Measurements from ENCODE around the gene PRR36. TPM values are rescaled to one million over a fixed set of nuclear protein-coding genes. Genes with fewer than 3 reads are reported as not detected.

The PRR36 gene
- total RNA-seq, 2 experiments from 2014 or later, result 0.20 TPM; not detected in 1

DNA sequence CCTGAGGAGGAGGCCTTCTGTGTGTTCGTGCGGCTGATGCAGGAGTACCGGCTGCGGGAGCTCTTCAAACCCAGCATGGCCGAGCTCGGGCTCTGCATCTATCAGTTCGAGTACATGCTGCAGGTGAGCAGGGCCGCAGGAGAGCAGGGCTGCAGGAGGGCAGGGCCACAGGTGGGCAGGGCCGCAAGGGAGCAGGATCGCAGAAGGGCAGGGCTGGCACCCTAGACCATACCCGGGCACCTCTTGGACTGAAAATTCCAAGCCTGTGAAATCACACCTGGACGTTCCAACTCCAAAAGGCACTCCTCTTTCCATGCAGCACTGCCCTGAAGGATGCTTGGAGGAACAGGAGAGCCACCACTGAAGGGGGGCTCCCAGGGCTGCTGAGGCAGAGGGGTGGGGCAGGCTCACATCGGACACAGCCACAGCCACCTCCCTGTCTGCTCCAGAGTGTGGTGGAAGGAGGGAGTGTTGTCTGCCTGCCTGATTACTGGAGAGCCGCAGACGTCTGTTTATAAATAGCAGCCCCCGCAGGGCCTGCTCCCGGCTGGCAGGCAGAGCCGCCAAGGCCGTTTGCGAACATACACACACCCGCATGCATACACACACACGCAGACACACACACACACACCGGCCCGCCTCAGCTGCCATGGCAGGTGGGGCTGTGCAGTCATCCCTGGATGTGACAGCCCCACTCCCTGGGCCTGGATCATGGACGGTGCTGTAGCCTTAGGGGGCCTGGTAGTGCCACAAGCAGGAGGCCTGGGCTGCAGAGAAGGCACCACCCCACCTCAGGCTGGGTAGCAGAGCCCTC lies 24.0 kb downstream of the PRR36 start:
- Mint-ChIP-seq H3K27me3 (peaks cover 1% of the 10 kb centered on the region), H3K9me3 (no peaks in the 10 kb centered on the region), H3K36me3 (ENCODE audit: low read depth) (no peaks in the 10 kb centered on the region), H3K4me3 (no peak overlapping the region), H3K4me1 (ENCODE audit: low read depth) (peaks cover 5% of the 10 kb centered on the region), H3K27ac (no peak overlapping the region)
- TF ChIP-seq, protein P1, sequence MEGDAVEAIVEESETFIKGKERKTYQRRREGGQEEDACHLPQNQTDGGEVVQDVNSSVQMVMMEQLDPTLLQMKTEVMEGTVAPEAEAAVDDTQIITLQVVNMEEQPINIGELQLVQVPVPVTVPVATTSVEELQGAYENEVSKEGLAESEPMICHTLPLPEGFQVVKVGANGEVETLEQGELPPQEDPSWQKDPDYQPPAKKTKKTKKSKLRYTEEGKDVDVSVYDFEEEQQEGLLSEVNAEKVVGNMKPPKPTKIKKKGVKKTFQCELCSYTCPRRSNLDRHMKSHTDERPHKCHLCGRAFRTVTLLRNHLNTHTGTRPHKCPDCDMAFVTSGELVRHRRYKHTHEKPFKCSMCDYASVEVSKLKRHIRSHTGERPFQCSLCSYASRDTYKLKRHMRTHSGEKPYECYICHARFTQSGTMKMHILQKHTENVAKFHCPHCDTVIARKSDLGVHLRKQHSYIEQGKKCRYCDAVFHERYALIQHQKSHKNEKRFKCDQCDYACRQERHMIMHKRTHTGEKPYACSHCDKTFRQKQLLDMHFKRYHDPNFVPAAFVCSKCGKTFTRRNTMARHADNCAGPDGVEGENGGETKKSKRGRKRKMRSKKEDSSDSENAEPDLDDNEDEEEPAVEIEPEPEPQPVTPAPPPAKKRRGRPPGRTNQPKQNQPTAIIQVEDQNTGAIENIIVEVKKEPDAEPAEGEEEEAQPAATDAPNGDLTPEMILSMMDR (IDR thresholded peaks at IDR 0.05), result no peak
- ChIA-PET CTCF (no interaction called here), POLR2A (interaction anchor here (0.9 kb wide), 1 partner anchor 11 kb away, joined by 3 read pairs; no protein-coding TSS in a partner anchor)
- intact Hi-C loops (cut with micrococcal nuclease), result loop anchor here (10.0 kb wide), 1 partner anchor 75 kb away; the partner anchor contains the start of genes CTXN1 and SNAPC2
- ATAC-seq, result no peak
- no peak for DNase-seq

DNA sequence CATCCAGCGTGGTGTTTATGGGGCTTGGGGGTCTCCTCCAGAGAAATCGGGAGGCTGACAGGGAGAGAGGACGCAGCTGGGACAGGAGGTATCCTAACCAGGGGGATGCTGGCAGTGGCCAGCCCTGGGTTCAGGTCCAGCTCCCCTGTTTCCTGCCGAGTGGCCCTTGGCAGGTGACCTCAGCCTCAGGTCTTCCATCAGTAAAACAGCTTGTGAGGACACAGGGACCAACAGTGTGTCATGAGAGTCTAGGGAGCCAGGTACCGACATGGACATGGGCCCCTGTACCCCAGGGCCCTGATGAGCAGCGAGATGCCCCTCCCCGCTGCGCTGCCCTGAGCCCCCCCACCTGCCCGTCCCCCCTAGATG lies 24.6 kb downstream of the PRR36 start:
- ChIA-PET CTCF (no interaction called here), POLR2A (interaction anchor here (0.9 kb wide), 1 partner anchor 10 kb away, joined by 3 read pairs; no protein-coding TSS in a partner anchor)
- Mint-ChIP-seq H3K4me1 (ENCODE audit: low read depth) (peaks cover 5% of the 10 kb centered on the region), H3K4me3 (no peak overlapping the region), H3K27ac (no peak overlapping the region), H3K27me3 (no peaks in the 10 kb centered on the region), H3K9me3 (no peaks in the 10 kb centered on the region), H3K36me3 (ENCODE audit: low read depth) (no peaks in the 10 kb centered on the region)
- TF ChIP-seq, protein P1 (IDR thresholded peaks at IDR 0.05), result no peak
- intact Hi-C loops (cut with micrococcal nuclease), result no loop called here
- ATAC-seq, result no peak
- DNase-seq, result no peak

DNA sequence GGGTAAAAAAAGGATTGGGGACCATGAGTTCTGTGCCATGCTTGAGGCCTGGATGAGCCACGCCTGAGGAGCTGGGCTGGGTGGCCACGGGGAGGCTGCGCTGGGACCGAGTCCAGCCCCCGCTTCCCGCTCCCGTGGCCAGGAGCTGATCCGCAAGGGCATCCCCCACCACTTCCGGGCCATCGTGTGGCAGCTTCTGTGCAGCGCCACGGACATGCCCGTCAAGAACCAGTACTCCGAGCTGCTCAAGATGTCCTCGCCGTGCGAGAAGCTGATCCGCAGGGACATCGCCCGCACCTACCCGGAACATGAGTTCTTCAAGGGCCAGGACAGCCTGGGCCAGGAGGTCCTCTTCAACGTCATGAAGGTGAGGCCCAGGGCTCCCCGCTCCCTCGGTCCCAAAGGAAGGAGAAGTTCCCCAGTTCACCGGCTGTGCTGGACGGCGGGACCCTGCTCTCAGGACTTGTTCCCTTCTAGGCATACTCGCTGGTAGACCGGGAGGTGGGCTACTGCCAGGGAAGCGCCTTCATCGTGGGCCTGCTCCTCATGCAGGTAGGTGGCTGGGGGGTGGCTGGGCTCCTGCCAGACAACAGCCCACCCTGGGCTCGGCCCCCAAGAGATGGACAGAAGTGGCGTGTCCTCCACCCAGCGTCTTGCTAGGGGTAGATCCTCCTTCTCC lies 25.3 kb downstream of the PRR36 start:
- Mint-ChIP-seq H3K36me3 (ENCODE audit: low read depth) (no peaks in the 10 kb centered on the region), H3K9me3 (no peaks in the 10 kb centered on the region), H3K4me3 (no peak overlapping the region), H3K4me1 (ENCODE audit: low read depth) (peaks cover 5% of the 10 kb centered on the region), H3K27ac (no peak overlapping the region), H3K27me3 (no peaks in the 10 kb centered on the region)
- POLR2A ChIA-PET, result no interaction called here
- no peak for DNase-seq
- TF ChIP-seq, protein P1 (IDR thresholded peaks at IDR 0.05), result no peak
- no peak for ATAC-seq
- intact Hi-C loops (cut with micrococcal nuclease), result no loop called here
- CTCF ChIA-PET, result interaction anchor here (1.1 kb wide), 1 partner anchor 38 kb away, joined by 3 read pairs; no protein-coding TSS in a partner anchor

DNA sequence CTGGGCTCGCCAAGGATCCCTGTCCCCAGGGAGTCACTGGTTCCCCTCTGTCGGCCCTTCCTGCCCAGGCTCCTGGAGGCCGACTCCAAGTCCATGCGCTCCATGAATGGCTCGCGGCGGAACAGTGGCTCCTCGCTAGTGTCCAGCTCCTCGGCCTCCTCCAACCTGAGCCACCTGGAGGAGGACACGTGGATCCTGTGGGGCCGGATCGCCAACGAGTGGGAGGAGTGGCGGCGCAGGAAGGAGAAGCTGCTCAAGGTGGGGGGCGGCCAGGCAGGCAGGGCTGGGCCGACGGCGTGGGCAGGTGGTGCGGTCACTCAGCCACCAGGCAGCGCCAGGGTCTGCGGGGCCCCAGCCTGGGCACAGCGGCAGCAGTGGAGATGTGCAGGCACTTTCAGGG lies 26.5 kb downstream of the PRR36 start:
- no peak for ATAC-seq
- no peak for DNase-seq
- H3K36me3 Mint-ChIP-seq (ENCODE audit: low read depth), result no peaks in the 10 kb centered on the region
- H3K4me3 Mint-ChIP-seq, result no peak overlapping the region
- H3K4me1 Mint-ChIP-seq (ENCODE audit: low read depth), result no peaks in the 10 kb centered on the region
- POLR2A ChIA-PET, result no interaction called here
- intact Hi-C loops (cut with micrococcal nuclease), result no loop called here
- CTCF ChIA-PET, result interaction anchor here (1.1 kb wide), 1 partner anchor 37 kb away, joined by 3 read pairs; no protein-coding TSS in a partner anchor
- no peaks in the 10 kb centered on the region for H3K27me3 Mint-ChIP-seq
- TF ChIP-seq, protein P1 (IDR thresholded peaks at IDR 0.05), result no peak
- H3K27ac Mint-ChIP-seq, result no peak overlapping the region
- no peaks in the 10 kb centered on the region for H3K9me3 Mint-ChIP-seq

DNA sequence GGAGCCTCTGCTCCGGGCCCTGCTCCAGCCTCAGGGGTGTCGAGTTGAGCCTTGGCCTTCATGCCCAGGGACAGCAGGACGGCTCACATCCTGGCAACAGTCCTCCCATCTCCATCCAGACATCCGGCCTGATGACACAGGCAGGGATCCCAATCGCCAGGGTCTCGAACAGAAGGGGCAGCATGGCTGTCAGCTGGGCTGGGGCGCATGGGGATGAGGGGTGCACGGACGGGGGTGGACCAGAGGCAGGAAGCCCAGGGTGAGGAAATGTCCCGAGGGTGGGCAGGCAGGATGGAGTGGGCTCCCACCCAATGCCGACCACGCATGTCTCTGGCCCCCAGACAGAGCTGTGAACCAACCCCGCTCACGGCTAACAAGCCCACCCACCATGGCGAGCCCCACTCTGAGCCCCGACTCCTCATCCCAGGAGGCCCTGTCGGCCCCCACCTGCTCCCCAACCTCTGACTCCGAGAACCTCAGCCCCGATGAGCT lies 28.0 kb downstream of the PRR36 start:
- ATAC-seq, result no peak
- ChIA-PET POLR2A (no interaction called here), CTCF (interaction anchor here (0.6 kb wide), 1 partner anchor 77 kb away, joined by 3 read pairs; no protein-coding TSS in a partner anchor)
- no peak for DNase-seq
- Mint-ChIP-seq H3K36me3 (ENCODE audit: low read depth) (no peaks in the 10 kb centered on the region), H3K4me1 (ENCODE audit: low read depth) (no peaks in the 10 kb centered on the region), H3K9me3 (no peaks in the 10 kb centered on the region), H3K27ac (no peak overlapping the region), H3K4me3 (no peak overlapping the region), H3K27me3 (no peaks in the 10 kb centered on the region)
- TF ChIP-seq, protein P1 (IDR thresholded peaks at IDR 0.05), result no peak
- intact Hi-C loops (cut with micrococcal nuclease), result no loop called here
